ENCODE results near the gene CACNG4. TPM values are rescaled to one million over a fixed set of nuclear protein-coding genes. Genes with fewer than 3 reads are reported as not detected.

CACNG4 gene
- total RNA-seq, 6 experiments from 2014 or later, result not detected

DNA sequence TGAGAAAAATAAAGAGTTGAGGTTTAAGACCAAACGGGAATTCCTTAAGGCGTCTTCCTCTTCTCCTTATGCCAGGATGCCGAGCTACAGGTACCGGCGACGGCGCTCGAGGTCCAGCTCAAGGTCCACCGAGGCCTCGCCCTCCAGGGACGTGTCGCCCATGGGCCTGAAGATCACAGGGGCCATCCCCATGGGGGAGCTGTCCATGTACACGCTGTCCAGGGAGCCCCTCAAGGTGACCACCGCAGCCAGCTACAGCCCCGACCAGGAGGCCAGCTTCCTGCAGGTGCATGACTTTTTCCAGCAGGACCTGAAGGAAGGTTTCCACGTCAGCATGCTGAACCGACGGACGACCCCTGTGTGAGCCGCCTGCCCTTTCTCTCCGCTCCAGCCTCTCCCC, 66.1 kb downstream of the CACNG4 start:
- TF ChIP-seq, protein P1, sequence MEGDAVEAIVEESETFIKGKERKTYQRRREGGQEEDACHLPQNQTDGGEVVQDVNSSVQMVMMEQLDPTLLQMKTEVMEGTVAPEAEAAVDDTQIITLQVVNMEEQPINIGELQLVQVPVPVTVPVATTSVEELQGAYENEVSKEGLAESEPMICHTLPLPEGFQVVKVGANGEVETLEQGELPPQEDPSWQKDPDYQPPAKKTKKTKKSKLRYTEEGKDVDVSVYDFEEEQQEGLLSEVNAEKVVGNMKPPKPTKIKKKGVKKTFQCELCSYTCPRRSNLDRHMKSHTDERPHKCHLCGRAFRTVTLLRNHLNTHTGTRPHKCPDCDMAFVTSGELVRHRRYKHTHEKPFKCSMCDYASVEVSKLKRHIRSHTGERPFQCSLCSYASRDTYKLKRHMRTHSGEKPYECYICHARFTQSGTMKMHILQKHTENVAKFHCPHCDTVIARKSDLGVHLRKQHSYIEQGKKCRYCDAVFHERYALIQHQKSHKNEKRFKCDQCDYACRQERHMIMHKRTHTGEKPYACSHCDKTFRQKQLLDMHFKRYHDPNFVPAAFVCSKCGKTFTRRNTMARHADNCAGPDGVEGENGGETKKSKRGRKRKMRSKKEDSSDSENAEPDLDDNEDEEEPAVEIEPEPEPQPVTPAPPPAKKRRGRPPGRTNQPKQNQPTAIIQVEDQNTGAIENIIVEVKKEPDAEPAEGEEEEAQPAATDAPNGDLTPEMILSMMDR (IDR thresholded peaks at IDR 0.05), result no peak
- Mint-ChIP-seq H3K27me3 (ENCODE audit: insufficient read depth) (peaks cover 31% of the 10 kb centered on the region), H3K4me1 (ENCODE audit: low read depth) (no peaks in the 10 kb centered on the region), H3K4me3 (no peak overlapping the region), H3K27ac (no peak overlapping the region), H3K9me3 (no peaks in the 10 kb centered on the region), H3K36me3 (ENCODE audit: low read depth) (no peaks in the 10 kb centered on the region)
- no peak for DNase-seq

DNA sequence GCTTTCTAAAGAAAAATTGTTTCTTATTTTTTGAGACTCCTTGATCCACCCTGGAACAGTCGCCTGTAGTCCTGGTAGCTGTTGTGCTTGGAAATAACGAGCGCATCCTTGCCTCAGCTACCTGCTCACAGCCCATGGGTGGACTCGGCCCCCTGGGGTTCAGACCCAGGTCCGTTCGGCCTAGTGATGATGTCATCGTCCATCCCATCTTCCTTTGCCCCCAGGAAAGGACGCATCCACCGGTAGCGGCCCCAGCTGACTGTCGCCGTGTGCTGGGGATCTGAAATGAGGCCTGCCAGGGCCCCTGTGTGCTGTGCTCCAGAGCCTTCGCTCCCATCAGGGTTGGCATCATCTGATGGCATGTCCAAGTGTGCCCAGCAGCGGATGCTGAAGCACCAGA, 67.9 kb downstream of the CACNG4 start:
- Mint-ChIP-seq H3K27me3 (ENCODE audit: insufficient read depth) (peaks cover 33% of the 10 kb centered on the region), H3K4me1 (ENCODE audit: low read depth) (no peaks in the 10 kb centered on the region), H3K36me3 (ENCODE audit: low read depth) (no peaks in the 10 kb centered on the region), H3K4me3 (no peak overlapping the region), H3K9me3 (no peaks in the 10 kb centered on the region; the same call in 1 of the 2 replicates), H3K27ac (no peak overlapping the region)
- no peak for DNase-seq
- TF ChIP-seq, protein P1 (IDR thresholded peaks at IDR 0.05), result no peak

DNA sequence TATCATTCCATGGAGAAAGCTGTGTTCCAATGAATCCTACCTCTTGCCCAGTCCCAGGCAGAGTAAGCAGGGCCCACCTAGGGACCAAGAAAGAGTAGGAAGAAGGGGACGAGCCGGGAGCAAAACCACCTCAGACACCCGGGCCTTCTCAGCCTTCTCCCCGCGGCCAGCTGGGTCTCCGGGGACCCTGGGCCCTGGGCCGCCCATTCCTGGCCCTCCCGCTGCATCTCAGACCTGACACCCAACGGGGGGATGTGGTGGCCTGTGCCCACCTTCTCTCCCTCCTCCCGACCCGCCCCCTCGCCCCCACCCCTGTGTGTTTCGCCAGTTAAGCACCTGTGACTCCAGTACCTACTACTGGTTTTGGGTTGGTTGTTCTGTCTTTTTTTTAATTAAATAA, 68.5 kb downstream of the CACNG4 start:
- no peaks in the 10 kb centered on the region for H3K4me1 Mint-ChIP-seq (ENCODE audit: low read depth)
- DNase-seq, result no peak
- H3K4me3 Mint-ChIP-seq, result no peak overlapping the region
- TF ChIP-seq, protein P1 (IDR thresholded peaks at IDR 0.05), result no peak
- peaks cover 31% of the 10 kb centered on the region for H3K27me3 Mint-ChIP-seq (ENCODE audit: insufficient read depth)
- no peaks in the 10 kb centered on the region; the same call in 1 of the 2 replicates for H3K9me3 Mint-ChIP-seq
- no peak overlapping the region for H3K27ac Mint-ChIP-seq
- no peaks in the 10 kb centered on the region for H3K36me3 Mint-ChIP-seq (ENCODE audit: low read depth)

DNA sequence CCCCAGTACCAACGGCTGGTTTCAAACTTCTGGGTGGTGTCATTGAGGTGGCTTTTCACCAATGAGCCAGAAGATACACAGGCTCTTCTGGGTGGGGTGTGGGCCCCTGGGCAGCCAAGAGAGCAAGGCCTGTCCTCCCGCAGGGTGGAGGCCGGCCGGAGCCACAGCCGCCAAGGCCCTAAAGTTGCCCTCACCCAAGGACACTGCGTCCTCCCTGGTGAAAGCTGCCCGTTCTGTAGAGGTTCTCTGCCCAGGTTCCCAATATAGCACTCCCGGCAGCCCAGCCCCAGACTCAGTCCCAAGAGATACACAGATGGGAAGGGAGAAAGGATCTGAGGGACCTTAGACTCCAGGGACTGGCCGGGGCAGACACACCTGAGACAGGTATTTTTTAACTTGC, 69.1 kb downstream of the CACNG4 start:
- no peak for DNase-seq
- TF ChIP-seq, protein P1 (IDR thresholded peaks at IDR 0.05), result no peak
- Mint-ChIP-seq H3K27me3 (ENCODE audit: insufficient read depth) (peaks cover 34% of the 10 kb centered on the region), H3K4me1 (ENCODE audit: low read depth) (no peaks in the 10 kb centered on the region), H3K9me3 (no peaks in the 10 kb centered on the region; the same call in 1 of the 2 replicates), H3K4me3 (no peak overlapping the region), H3K36me3 (ENCODE audit: low read depth) (no peaks in the 10 kb centered on the region), H3K27ac (no peak overlapping the region)

DNA sequence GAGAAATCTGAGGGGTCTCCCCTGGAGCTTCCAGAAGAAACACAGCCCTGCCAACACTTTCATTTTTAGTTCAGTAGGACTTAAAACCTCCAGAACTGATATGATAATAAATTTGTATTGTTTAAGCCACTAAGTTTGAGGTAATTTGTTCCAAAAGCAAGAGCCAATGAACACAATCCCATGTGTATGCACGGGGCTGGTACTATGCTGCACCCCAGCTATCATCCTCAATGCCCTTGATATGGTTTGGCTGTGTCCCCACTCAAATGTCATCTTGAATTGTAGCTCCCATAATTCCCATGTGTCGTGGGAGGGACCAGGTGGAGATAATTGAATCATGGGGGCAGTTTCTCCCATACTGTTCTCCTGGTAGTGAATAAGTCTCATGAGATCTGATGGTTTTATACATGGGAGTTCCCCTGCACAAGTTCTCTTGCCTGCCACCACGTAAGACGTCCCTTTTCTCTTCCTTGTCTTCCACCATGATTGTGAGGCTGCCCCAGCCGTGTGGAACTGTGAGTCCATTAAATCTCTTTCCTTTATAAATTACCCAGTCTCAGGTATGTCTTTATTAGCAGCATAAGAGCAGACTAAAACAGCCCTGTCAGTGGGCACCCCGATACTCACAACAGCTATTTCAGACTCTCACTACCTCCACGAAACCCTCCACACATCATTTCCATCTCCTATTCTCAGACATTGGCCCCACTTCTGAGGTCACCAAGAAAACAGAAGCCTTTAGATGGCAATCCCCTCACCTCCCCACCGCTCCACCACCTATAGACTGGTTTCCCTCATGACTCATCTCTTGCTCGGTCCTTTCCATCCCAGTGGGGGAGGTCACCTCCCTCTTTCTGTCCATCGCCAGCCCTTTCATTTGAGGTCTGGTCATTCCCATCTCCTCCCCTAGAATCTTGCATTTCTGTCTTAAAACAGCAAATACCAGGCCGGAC, 70.9 kb downstream of the CACNG4 start:
- Mint-ChIP-seq H3K27me3 (ENCODE audit: insufficient read depth) (peaks cover 31% of the 10 kb centered on the region), H3K9me3 (no peaks in the 10 kb centered on the region; the same call in 1 of the 2 replicates), H3K4me1 (ENCODE audit: low read depth) (no peaks in the 10 kb centered on the region), H3K4me3 (no peak overlapping the region), H3K27ac (no peak overlapping the region), H3K36me3 (ENCODE audit: low read depth) (no peaks in the 10 kb centered on the region)
- no peak for DNase-seq
- TF ChIP-seq, protein P1 (IDR thresholded peaks at IDR 0.05), result no peak

All from HFFc6 (cell line).